B cell (primary cell): ENCODE measurements around the gene MICOS13. TPM values are rescaled to one million over a fixed set of nuclear protein-coding genes. Genes with fewer than 3 reads are reported as not detected.

Experiments used
- ATAC-seq: fragments of 200-7000 bp; cut with Tn5 transposase; one replicate; pipeline ENCODE4 v1.10.0; 2021; ENCODE audit warnings: low read depth, mild to moderate bottlenecking, moderate number of reproducible peaks, moderate library complexity
- CTCF ChIA-PET: fragments of 350-600 bp; sonication (Branson Sonifier 250); formaldehyde crosslinking; loops from one replicate; lab custom pipeline; 2021; ENCODE audit warnings: antibody characterized with exemption, inconsistent platforms; lab: Charles Lee
- POLR2A ChIA-PET: fragments of 350-600 bp; sonication (Branson Sonifier 250); formaldehyde crosslinking; loops from one replicate; lab custom pipeline; 2021; ENCODE audit warnings: antibody characterized with exemption; lab: Charles Lee
- DNase-seq: peaks from one replicate; pipeline ENCODE4 v3.0.0; 2013
- H2AFZ ChIP-seq: 2 replicates; pipeline ENCODE4 v1.6.1; 2012; ENCODE audit warnings: mild to moderate bottlenecking, low read depth, low read length; ENCODE audit not compliant: insufficient read depth, poor library complexity, severe bottlenecking
- H3K27ac ChIP-seq, 2 donors: 1 replicate in 1 of 2; 2 replicates in 1 of 2; pipeline ENCODE4 v1.5.1; 2012 to 2013; ENCODE audit warnings: low read length in 2 of 2, mild to moderate bottlenecking in 2 of 2, moderate library complexity in 1 of 2
- H3K27me3 ChIP-seq, 4 experiments: fragments of 200-600 bp in 1 of 4; sonication (generic) in 1 of 4; replicated peaks in 1 of 4; 1 replicate in 2 of 4; 2 replicates in 2 of 4; pipeline versions ENCODE4 v1.6.1 to v1.7.0; 2013 to 2016; ENCODE audit warnings: low read length in 3 of 4, mild to moderate bottlenecking in 2 of 4, mixed read lengths in 1 of 4, moderate library complexity in 1 of 4; ENCODE audit not compliant: insufficient read depth in 4 of 4, control insufficient read depth in 3 of 4; ENCODE audit errors: control extremely low read depth in 1 of 4
- H3K36me3 ChIP-seq, 2 experiments: replicated peaks in 1 of 2; 1 replicate in 1 of 2; 2 replicates in 1 of 2; pipeline versions ENCODE4 v1.6.1 to v1.7.1; 2013; ENCODE audit warnings: low read length in 1 of 2; ENCODE audit not compliant: insufficient read depth in 2 of 2, control insufficient read depth in 1 of 2; ENCODE audit errors: control extremely low read depth in 1 of 2, extremely low read depth in 1 of 2
- H3K4me1 ChIP-seq, 2 donors: fragments of 200-600 bp in 1 of 2; sonication (generic) in 1 of 2; 1 replicate in 1 of 2; 2 replicates in 1 of 2; pipeline versions ENCODE4 v1.5.1 to v1.6.1; 2013 to 2017; ENCODE audit warnings: low read length in 2 of 2; ENCODE audit not compliant: control insufficient read depth in 2 of 2, insufficient read depth in 2 of 2
- H3K4me2 ChIP-seq: replicated peaks from 2 replicates; pipeline ENCODE3; 2012; ENCODE audit warnings: mild to moderate bottlenecking, low read depth, low read length; ENCODE audit not compliant: poor library complexity, severe bottlenecking
- H3K4me3 ChIP-seq, 5 experiments: fragments of 200-600 bp in 1 of 5; sonication (generic) in 1 of 5; 1 replicate in 3 of 5; 2 replicates in 2 of 5; pipeline versions ENCODE4 v1.5.1 to v1.7.0; 2011 to 2016; ENCODE audit warnings: low read length in 4 of 5, mild to moderate bottlenecking in 4 of 5, low read depth in 2 of 5, control low read depth in 1 of 5, moderate library complexity in 1 of 5; ENCODE audit not compliant: insufficient read depth in 1 of 5; ENCODE audit errors: control extremely low read depth in 1 of 5, extremely low read depth in 1 of 5
- H3K79me2 ChIP-seq: fragments of 200-600 bp; sonication (generic); one replicate; pipeline ENCODE4 v1.6.0; 2016; ENCODE audit warnings: low read length; ENCODE audit not compliant: control insufficient read depth, insufficient read depth
- H3K9ac ChIP-seq: fragments of 200-600 bp; sonication (generic); 2 replicates; pipeline ENCODE4 v1.6.1; 2017; ENCODE audit warnings: mild to moderate bottlenecking, low read length, moderate library complexity
- H3K9me3 ChIP-seq, 3 donors: one replicate each; pipeline versions ENCODE4 v1.6.1 to v1.7.1; 2013; ENCODE audit warnings: low read length in 2 of 3; ENCODE audit not compliant: control insufficient read depth in 2 of 3, insufficient read depth in 1 of 3; ENCODE audit errors: control extremely low read depth in 1 of 3
- H4K20me1 ChIP-seq: 2 replicates; pipeline ENCODE4 v1.6.0; 2012; ENCODE audit warnings: mild to moderate bottlenecking, low read length; ENCODE audit not compliant: insufficient read depth, control insufficient read depth, poor library complexity, severe bottlenecking
- H3K27ac Mint-ChIP-seq: one replicate; pipeline ENCODE4 v1.8.0; 2021; ENCODE audit warnings: mixed read lengths
- H3K27me3 Mint-ChIP-seq: one replicate; pipeline ENCODE4 v1.8.0; 2021; ENCODE audit warnings: mixed read lengths
- H3K4me1 Mint-ChIP-seq: one replicate; pipeline ENCODE4 v1.8.0; 2021; ENCODE audit warnings: mixed read lengths
- H3K4me3 Mint-ChIP-seq: one replicate; pipeline ENCODE4 v1.8.0; 2021; ENCODE audit warnings: mixed read lengths
- H3K9me3 Mint-ChIP-seq: one replicate; pipeline ENCODE4 v1.8.0; 2022; ENCODE audit warnings: mixed read lengths; ENCODE audit not compliant: insufficient read depth
- CTCF ChIP-seq: fragments of 200-600 bp; IDR thresholded peaks from one replicate; pipeline ENCODE4 v1.8.0; 2022; ENCODE audit warnings: antibody characterized with exemption, mild to moderate bottlenecking
- EZH2 ChIP-seq: IDR thresholded peaks from 2 replicates; pipeline ENCODE4 v1.6.1; 2012; ENCODE audit warnings: borderline replicate concordance, low read depth, mild to moderate bottlenecking, moderate library complexity, low read length; ENCODE audit not compliant: insufficient read depth, poor library complexity, severe bottlenecking
- WGBS: methylation state at CpG from one replicate; pipeline ENCODE4 v1.1.5; 2013; ENCODE audit warnings: missing lambda C conversion rate; ENCODE audit not compliant: insufficient coverage; 5-methylcytosine and 5-hydroxymethylcytosine counted together
- intact Hi-C: fragments of 100-400 bp; cut with micrococcal nuclease; formaldehyde crosslinking; loops from one replicate; pipeline ENCODE4 v1.10.0; 2022
- polyA plus RNA-seq: library from polyadenylated mRNA; depleted of rRNA; stranded (reverse); fragments of >200 nt; gene quantifications from 2 replicates; pipeline ENCODE4 v1.2.3, GENCODE V29; 2012
- total RNA-seq, 2 donors: library from RNA; stranded (reverse); fragments of 120-200 nt in 1 of 2; gene quantifications; 1 replicate in 1 of 2; 2 replicates in 1 of 2; pipeline versions ENCODE4 v1.2.3 to v1.2.4, GENCODE V29; 2013 to 2022

The MICOS13 gene
- total and polyA plus RNA-seq, 2 donors (not counting 1 experiment from before 2014, with no cell fraction given) = 30.8 to 41.9 TPM

- DNase-seq (peak; percentile 96), ATAC-seq (peak; percentile 75)
- H3K9ac ChIP-seq = peak overlapping the region; percentile 70
- peak overlapping the region; percentile 92 for H3K27ac Mint-ChIP-seq
- intact Hi-C loops = loop anchor here (5.0 to 10.0 kb wide), 2 partner anchors 1660 to 1922 kb away; partner anchors contain the start of genes APBA3, ARHGEF18 and MRPL54
- H3K4me3 Mint-ChIP-seq = peak overlapping the region; percentile 93
- ChIA-PET POLR2A (interaction anchor here (0.5 to 1.9 kb wide), 7 partner anchors 9 to 1925 kb away, joined by 3 to 13 read pairs (median 5); partner anchors contain the start of genes LONP1, SAFB and SAFB2), CTCF (interaction anchor here (0.6 to 2.2 kb wide), 11 partner anchors 11 to 746 kb away, joined by 3 to 10 read pairs (median 3); partner anchors contain the start of genes CATSPERD, LONP1, SAFB and SAFB2)
- TF ChIP-seq EZH2 (no peak), CTCF (peak; percentile 76)
- H3K4me3 ChIP-seq = peak overlapping the region in 4 of 5 experiments; percentile 44 to 71 (median 68)
- peak overlapping the region; percentile 83 for H3K4me2 ChIP-seq
- peaks cover 16% of the 10 kb centered on the region for H3K79me2 ChIP-seq
- peaks cover 16% of the 10 kb centered on the region for H4K20me1 ChIP-seq
- no peaks in the 10 kb centered on the region for H3K27me3 Mint-ChIP-seq
- peaks cover 0 to 5% of the 10 kb centered on the region in 2 experiments for H3K36me3 ChIP-seq
- peak overlapping the region; percentile 56 to 76 for H3K27ac ChIP-seq
- WGBS = under 1% methylated on average over 59 of the region's 59 CpGs
- peaks cover 12 to 35% of the 10 kb centered on the region in 2 donors for H3K4me1 ChIP-seq
- no peaks in the 10 kb centered on the region for H3K27me3 ChIP-seq
- no peaks in the 10 kb centered on the region for H3K9me3 Mint-ChIP-seq
- peak overlapping the region; percentile 80 for H2AFZ ChIP-seq
- peaks cover 0 to 12% (median 0%) of the 10 kb centered on the region in 3 donors for H3K9me3 ChIP-seq
- peaks cover 38% of the 10 kb centered on the region for H3K4me1 Mint-ChIP-seq
These were observed 6.5 kb upstream of the MICOS13 start for GRCh38 chr19:5686647-5687359.

GRCh38 chr19:5686326-5686646 is 6.0 kb upstream of the MICOS13 start:
- peaks cover 13% of the 10 kb centered on the region for H4K20me1 ChIP-seq
- H3K36me3 ChIP-seq = no peaks in the 10 kb centered on the region
- peak overlapping the region; percentile 70 for H3K9ac ChIP-seq
- peaks cover 13% of the 10 kb centered on the region for H3K79me2 ChIP-seq
- CTCF ChIA-PET = interaction anchor here (1.5 to 1.6 kb wide), 5 partner anchors 10 to 65 kb away, joined by 3 to 10 read pairs (median 3); partner anchors contain the start of genes CATSPERD and LONP1
- H3K4me3 Mint-ChIP-seq = peak overlapping the region; percentile 93
- DNase-seq (no peak), ATAC-seq (no peak)
- H2AFZ ChIP-seq = peak overlapping the region; percentile 80
- H3K9me3 ChIP-seq = peaks cover 0 to 13% (median 0%) of the 10 kb centered on the region in 3 donors
- H3K27ac ChIP-seq = peak overlapping the region; percentile 56 to 76
- H3K27me3 Mint-ChIP-seq = no peaks in the 10 kb centered on the region
- intact Hi-C loops = loop anchor here (5.0 to 10.0 kb wide), 2 partner anchors 1661 to 1921 kb away; partner anchors contain the start of genes APBA3, ARHGEF18 and MRPL54
- TF ChIP-seq CTCF (no peak), EZH2 (no peak)
- peak overlapping the region in 4 of 5 experiments; percentile 44 to 71 (median 68) for H3K4me3 ChIP-seq
- peaks cover 13 to 32% of the 10 kb centered on the region in 2 donors for H3K4me1 ChIP-seq
- peak overlapping the region; percentile 92 for H3K27ac Mint-ChIP-seq
- WGBS = 6% methylated on average over 16 of the region's 16 CpGs
- H3K4me2 ChIP-seq = peak overlapping the region; percentile 83
- no peaks in the 10 kb centered on the region for H3K27me3 ChIP-seq
- H3K9me3 Mint-ChIP-seq = no peaks in the 10 kb centered on the region
- peaks cover 42% of the 10 kb centered on the region for H3K4me1 Mint-ChIP-seq
- POLR2A ChIA-PET = interaction anchor here (0.6 to 1.9 kb wide), 5 partner anchors 9 to 1924 kb away, joined by 3 to 13 read pairs (median 4); partner anchors contain the start of genes LONP1, SAFB and SAFB2
